ENCODE data around the gene SPRY1. TPM values are rescaled to one million over a fixed set of nuclear protein-coding genes. Genes with fewer than 3 reads are reported as not detected.
A peak's percentile ranks its signal among the peaks of the same experiment; 100 is the strongest.

The SPRY1 gene
- total RNA-seq, 1 experiment from 2014 or later = not detected

DNA sequence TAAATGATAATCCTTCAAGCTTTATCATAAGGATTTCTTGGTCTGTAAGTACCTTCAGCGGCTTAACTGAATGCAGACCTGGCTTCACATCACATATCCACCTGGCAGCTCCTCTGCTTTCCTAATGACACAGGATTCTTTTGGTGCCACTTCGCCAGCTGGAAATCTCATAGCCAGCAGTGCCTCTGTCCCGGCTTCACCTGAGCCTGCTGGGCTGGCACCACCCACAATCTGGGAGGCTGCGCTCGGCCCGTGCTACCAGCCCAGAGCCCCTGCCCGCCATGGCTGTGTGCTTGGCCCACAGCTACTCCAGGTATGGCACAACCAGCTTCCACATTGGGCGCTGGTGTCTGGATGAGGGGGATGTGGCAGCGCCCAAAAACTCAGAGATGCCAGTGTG, 37.4 kb downstream of the SPRY1 start:
- H2AFZ ChIP-seq (ENCODE audit: low read length) = no peak overlapping the region
- no peaks in the 10 kb centered on the region for H3K27me3 ChIP-seq (ENCODE audit: low read length)
- no peaks in the 10 kb centered on the region for H4K20me1 ChIP-seq (ENCODE audit: insufficient read depth, low read depth, low read length)
- no peaks in the 10 kb centered on the region for H3K36me3 ChIP-seq (ENCODE audit: insufficient read depth, low read length)
- H3K27ac ChIP-seq (ENCODE audit: low read length) = no peak overlapping the region
- no peak overlapping the region for H3K4me2 ChIP-seq (ENCODE audit: low read depth, low read length, poor library complexity, severe bottlenecking)
- no peaks in the 10 kb centered on the region for H3K4me1 ChIP-seq (ENCODE audit: low read length)
- H3K9me2 ChIP-seq (replicated peaks; ENCODE audit: insufficient read depth, low read length) = no peaks in the 10 kb centered on the region
- DNase-seq = no peak
- H3K79me2 ChIP-seq (ENCODE audit: low read length) = no peaks in the 10 kb centered on the region
- H3K9me3 ChIP-seq (ENCODE audit: low read length) = no peaks in the 10 kb centered on the region
- no peak overlapping the region for H3K9ac ChIP-seq (ENCODE audit: low read length)
- H3K4me3 ChIP-seq (ENCODE audit: low read length) = no peak overlapping the region

DNA sequence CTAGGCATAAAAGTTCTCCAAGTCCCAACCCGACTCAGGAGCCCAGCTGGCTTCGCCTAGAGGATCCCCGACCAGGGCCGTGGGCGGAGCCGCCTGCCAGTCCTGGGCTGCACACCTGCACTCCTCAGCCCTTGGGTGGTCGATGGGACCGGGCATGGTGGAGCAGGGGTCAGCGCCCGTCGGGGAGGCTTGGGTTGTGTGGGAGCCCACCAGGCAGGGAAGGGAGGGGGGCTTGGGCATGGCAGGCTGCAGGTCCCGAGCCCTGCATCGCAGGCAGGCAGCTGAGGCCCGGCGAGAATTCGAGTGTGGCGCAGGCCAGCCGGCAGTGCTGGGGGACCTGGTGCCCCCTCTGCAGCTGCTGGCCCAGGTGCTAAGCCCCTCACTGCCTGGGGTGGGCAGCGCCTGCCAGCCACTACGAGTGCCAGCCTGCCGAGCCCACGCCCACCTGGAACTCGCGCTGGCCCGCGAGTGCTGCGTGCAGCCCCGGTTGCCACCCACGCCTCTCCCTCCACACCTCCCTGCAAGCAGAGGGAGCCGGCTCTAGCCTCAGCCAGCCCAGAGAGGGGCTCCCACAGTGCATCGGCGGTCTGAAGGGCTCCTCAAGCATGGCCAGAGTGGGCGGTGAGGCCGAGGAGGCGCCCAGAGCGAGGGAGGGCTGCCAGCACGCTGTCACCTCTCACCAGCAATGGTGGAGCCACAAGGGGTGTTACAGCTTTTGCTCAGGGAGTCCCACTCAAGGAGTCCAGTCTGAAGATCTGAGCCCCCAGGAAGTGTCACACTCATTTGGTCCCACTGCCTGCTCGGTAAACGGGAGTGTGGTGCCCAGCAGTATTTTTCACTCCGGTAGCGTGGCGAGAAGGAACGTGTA, 38.9 kb downstream of the SPRY1 start:
- Histone ChIP-seq H3K4me1 (ENCODE audit: low read length) (no peaks in the 10 kb centered on the region), H3K9me3 (ENCODE audit: low read length) (no peaks in the 10 kb centered on the region), H3K9me2 (replicated peaks; ENCODE audit: insufficient read depth, low read length) (no peaks in the 10 kb centered on the region), H3K36me3 (ENCODE audit: insufficient read depth, low read length) (no peaks in the 10 kb centered on the region), H3K4me2 (ENCODE audit: low read depth, low read length, poor library complexity, severe bottlenecking) (no peak overlapping the region), H4K20me1 (ENCODE audit: insufficient read depth, low read depth, low read length) (no peaks in the 10 kb centered on the region), H2AFZ (ENCODE audit: low read length) (no peak overlapping the region), H3K4me3 (ENCODE audit: low read length) (no peak overlapping the region), H3K27me3 (ENCODE audit: low read length) (no peaks in the 10 kb centered on the region), H3K9ac (ENCODE audit: low read length) (no peak overlapping the region), H3K27ac (ENCODE audit: low read length) (no peak overlapping the region), H3K79me2 (ENCODE audit: low read length) (no peaks in the 10 kb centered on the region)
- DNase-seq = no peak

DNA sequence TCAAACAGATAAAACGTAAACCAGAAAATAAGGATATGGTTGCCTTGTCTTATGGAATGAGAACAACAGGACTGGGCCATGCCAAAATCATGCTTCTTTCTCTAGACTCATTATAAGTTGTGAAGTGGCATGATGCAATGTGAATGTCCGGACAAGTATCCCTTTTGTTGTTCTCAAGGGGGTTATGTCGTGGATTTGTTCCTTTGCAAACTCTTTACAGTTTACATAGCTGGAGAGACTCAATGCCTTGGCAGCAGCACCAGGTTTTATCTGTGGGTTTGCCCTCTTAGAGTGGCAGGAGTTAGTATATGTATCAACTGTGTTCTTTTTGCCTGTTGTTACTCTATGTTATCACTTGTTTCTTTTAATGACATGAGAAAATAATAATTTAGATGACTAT, 41.4 kb downstream of the SPRY1 start:
- Histone ChIP-seq H3K27me3 (ENCODE audit: low read length) (no peaks in the 10 kb centered on the region), H3K27ac (ENCODE audit: low read length) (no peak overlapping the region), H3K9me2 (replicated peaks; ENCODE audit: insufficient read depth, low read length) (no peaks in the 10 kb centered on the region), H4K20me1 (ENCODE audit: insufficient read depth, low read depth, low read length) (no peaks in the 10 kb centered on the region), H3K9me3 (ENCODE audit: low read length) (no peaks in the 10 kb centered on the region), H2AFZ (ENCODE audit: low read length) (no peak overlapping the region), H3K4me2 (ENCODE audit: low read depth, low read length, poor library complexity, severe bottlenecking) (no peak overlapping the region), H3K79me2 (ENCODE audit: low read length) (no peaks in the 10 kb centered on the region), H3K36me3 (ENCODE audit: insufficient read depth, low read length) (no peaks in the 10 kb centered on the region), H3K4me1 (ENCODE audit: low read length) (no peaks in the 10 kb centered on the region), H3K4me3 (ENCODE audit: low read length) (no peak overlapping the region), H3K9ac (ENCODE audit: low read length) (no peak overlapping the region)
- no peak for DNase-seq

DNA sequence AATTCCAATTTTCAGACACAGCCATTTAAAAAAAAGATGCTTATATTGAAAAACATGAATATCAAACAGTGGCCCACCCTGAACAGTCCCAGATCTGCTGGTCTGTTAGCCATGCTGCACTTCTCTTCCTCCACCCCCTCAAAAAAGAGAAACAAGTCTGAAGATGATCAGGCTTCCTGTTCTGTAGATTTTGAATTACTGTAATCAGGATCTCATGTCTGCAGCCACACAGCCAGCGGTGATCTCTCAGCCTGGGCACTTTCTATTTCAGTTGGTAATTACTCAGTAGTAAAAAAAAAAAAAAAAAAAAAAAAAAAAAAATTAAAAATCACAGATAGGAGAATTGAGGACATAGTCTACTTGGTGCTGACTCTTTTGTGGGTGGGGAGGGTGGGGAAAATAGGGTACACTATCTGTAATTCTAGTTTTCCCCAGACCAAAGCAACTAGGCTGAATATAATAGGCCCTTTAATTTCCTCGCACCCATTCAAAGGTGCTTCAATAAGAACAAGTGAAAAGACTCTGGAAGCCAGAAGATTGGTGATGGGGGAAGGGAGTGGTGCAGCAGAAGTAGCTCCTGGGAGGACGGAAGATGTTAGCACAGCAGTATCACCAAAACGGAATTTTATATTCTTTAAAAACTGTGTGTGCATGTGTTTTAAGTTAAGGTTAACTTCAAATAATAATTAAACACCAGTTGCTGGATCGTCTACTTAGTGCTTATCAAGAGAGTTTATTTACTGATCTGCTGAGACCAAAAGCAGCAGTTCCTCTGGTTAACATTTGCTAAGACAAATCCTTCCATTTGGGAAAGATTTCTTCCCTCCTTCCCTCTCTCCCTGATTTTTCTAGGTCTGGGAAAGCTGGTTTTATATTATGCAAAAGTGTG, 47.0 kb downstream of the SPRY1 start:
- Histone ChIP-seq H3K27me3 (ENCODE audit: low read length) (no peaks in the 10 kb centered on the region), H3K27ac (ENCODE audit: low read length) (no peak overlapping the region), H3K79me2 (ENCODE audit: low read length) (no peaks in the 10 kb centered on the region), H3K4me2 (ENCODE audit: low read depth, low read length, poor library complexity, severe bottlenecking) (no peak overlapping the region), H3K9me2 (replicated peaks; ENCODE audit: insufficient read depth, low read length) (no peaks in the 10 kb centered on the region), H4K20me1 (ENCODE audit: insufficient read depth, low read depth, low read length) (no peaks in the 10 kb centered on the region), H3K36me3 (ENCODE audit: insufficient read depth, low read length) (no peaks in the 10 kb centered on the region), H3K9ac (ENCODE audit: low read length) (no peak overlapping the region), H2AFZ (ENCODE audit: low read length) (peak overlapping the region; percentile 9; the same call in 1 of the 2 replicates), H3K4me1 (ENCODE audit: low read length) (peaks cover 2% of the 10 kb centered on the region; the same call in 1 of the 2 replicates), H3K4me3 (ENCODE audit: low read length) (no peak overlapping the region), H3K9me3 (ENCODE audit: low read length) (no peaks in the 10 kb centered on the region)
- DNase-seq = no peak

DNA sequence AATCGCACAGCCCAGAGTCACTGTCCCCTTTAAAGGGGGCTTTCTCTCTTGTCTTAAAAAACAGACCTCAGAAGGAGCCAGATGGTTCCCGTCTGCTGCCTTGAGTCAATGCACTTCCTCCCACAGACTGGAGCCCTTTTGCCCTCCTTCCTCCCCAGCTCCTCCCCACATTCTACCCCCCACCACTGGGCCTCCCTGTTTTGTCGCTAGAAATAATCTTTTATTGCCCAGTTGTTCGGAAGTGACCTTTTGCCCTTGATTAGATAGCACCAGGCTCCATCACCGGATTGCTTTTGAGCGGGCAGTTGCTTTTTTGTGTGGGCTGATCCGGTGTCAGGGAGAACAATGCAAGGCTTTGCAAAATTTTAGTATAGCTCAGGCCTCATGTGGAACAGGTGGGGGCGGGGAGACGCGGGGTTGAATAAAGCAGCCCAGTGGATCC, 47.7 kb downstream of the SPRY1 start:
- H3K79me2 ChIP-seq (ENCODE audit: low read length) = no peaks in the 10 kb centered on the region
- no peak overlapping the region for H3K4me3 ChIP-seq (ENCODE audit: low read length)
- no peaks in the 10 kb centered on the region for H3K9me3 ChIP-seq (ENCODE audit: low read length)
- H3K27me3 ChIP-seq (ENCODE audit: low read length) = no peaks in the 10 kb centered on the region
- H3K4me1 ChIP-seq (ENCODE audit: low read length) = peaks cover 2% of the 10 kb centered on the region; the same call in 1 of the 2 replicates
- no peak overlapping the region for H3K4me2 ChIP-seq (ENCODE audit: low read depth, low read length, poor library complexity, severe bottlenecking)
- no peak overlapping the region for H3K27ac ChIP-seq (ENCODE audit: low read length)
- DNase-seq = no peak
- H3K36me3 ChIP-seq (ENCODE audit: insufficient read depth, low read length) = no peaks in the 10 kb centered on the region
- peak overlapping the region; percentile 9; the same call in 1 of the 2 replicates for H2AFZ ChIP-seq (ENCODE audit: low read length)
- no peaks in the 10 kb centered on the region for H4K20me1 ChIP-seq (ENCODE audit: insufficient read depth, low read depth, low read length)
- no peaks in the 10 kb centered on the region for H3K9me2 ChIP-seq (replicated peaks; ENCODE audit: insufficient read depth, low read length)
- H3K9ac ChIP-seq (ENCODE audit: low read length) = no peak overlapping the region

DNA sequence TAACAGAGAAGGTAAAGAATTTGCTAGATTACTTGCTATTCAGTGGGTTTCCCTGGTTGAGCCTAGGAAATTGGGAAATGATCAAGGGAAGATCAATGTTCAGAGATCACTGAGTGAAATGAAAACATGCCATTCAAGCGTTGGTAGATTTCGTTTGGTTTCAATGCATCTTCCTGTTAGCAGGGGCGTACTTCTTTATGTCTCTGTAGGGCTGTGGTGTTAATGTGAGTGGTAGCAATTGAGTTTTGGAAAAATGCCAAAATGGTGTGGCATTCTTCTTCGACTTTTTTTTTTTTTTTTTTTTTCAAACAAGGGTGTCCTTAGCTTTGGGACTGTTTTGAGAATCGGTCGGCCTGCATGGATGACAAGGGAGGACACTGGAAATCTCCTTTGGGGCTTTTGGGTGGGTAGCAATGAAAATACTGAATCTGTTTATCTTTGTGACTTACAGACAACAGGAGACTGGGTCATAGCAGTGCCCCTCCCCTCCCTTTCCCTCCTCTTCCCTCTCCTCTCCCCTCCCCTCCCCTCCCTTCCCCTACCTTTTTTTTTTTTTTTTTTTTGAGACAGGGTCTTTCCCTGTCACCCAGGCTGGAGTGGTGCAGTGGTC, 50.4 kb downstream of the SPRY1 start:
- no peaks in the 10 kb centered on the region for H3K27me3 ChIP-seq (ENCODE audit: low read length)
- H2AFZ ChIP-seq (ENCODE audit: low read length) = no peak overlapping the region
- H3K9me3 ChIP-seq (ENCODE audit: low read length) = no peaks in the 10 kb centered on the region
- DNase-seq = peak; percentile 10
- no peaks in the 10 kb centered on the region for H3K79me2 ChIP-seq (ENCODE audit: low read length)
- H3K27ac ChIP-seq (ENCODE audit: low read length) = no peak overlapping the region
- peaks cover 11% of the 10 kb centered on the region for H3K4me1 ChIP-seq (ENCODE audit: low read length)
- H3K9me2 ChIP-seq (replicated peaks; ENCODE audit: insufficient read depth, low read length) = no peaks in the 10 kb centered on the region
- no peak overlapping the region for H3K4me3 ChIP-seq (ENCODE audit: low read length)
- H3K4me2 ChIP-seq (ENCODE audit: low read depth, low read length, poor library complexity, severe bottlenecking) = no peak overlapping the region
- no peak overlapping the region for H3K9ac ChIP-seq (ENCODE audit: low read length)
- H3K36me3 ChIP-seq (ENCODE audit: insufficient read depth, low read length) = no peaks in the 10 kb centered on the region
- H4K20me1 ChIP-seq (ENCODE audit: insufficient read depth, low read depth, low read length) = no peaks in the 10 kb centered on the region

DNA sequence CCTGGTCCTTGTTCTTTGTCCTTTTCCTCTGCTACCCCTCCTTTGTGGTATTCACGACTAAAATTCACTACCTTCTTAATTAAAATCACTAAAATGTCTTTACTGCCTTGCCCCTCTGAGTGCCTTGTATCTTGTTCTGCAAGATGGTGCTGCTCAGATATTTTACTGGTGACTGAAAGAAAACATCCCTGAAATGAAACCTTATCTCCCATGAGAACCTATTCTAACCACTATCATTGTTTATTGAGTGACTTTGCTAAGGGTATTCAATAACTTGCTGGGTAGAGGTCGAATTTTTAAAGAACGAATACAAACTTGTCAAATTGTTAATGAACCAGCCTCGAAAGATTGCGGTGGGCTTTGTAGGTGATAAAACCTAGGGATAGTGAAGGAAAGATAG, 52.8 kb downstream of the SPRY1 start:
- Histone ChIP-seq H3K9me2 (replicated peaks; ENCODE audit: insufficient read depth, low read length) (no peaks in the 10 kb centered on the region), H3K4me2 (ENCODE audit: low read depth, low read length, poor library complexity, severe bottlenecking) (no peak overlapping the region), H3K9me3 (ENCODE audit: low read length) (no peaks in the 10 kb centered on the region), H3K36me3 (ENCODE audit: insufficient read depth, low read length) (no peaks in the 10 kb centered on the region), H3K27ac (ENCODE audit: low read length) (no peak overlapping the region), H4K20me1 (ENCODE audit: insufficient read depth, low read depth, low read length) (no peaks in the 10 kb centered on the region), H3K4me1 (ENCODE audit: low read length) (peaks cover 8% of the 10 kb centered on the region), H2AFZ (ENCODE audit: low read length) (no peak overlapping the region), H3K4me3 (ENCODE audit: low read length) (no peak overlapping the region), H3K79me2 (ENCODE audit: low read length) (no peaks in the 10 kb centered on the region), H3K9ac (ENCODE audit: low read length) (no peak overlapping the region), H3K27me3 (ENCODE audit: low read length) (no peaks in the 10 kb centered on the region)
- no peak for DNase-seq

DNA sequence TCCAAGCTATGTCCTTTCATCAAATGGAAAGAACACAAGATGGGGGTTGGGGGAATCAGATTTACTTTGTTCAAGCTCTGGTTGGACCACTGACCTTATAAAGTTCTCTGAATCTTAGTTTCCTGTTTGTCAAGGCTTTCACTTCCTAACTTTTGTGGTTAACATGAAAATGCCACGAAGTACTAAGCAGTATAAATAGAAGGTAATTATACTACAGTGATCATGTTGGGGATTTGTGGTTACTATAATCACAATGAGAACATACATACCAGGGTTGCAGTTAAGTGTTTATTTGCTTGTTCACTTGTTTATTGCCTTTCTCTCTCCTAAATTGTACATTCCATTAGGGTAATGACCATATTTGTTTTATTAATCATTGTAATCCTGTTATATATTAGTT, 53.2 kb downstream of the SPRY1 start:
- Histone ChIP-seq H3K9ac (ENCODE audit: low read length) (no peak overlapping the region), H3K4me1 (ENCODE audit: low read length) (peaks cover 8% of the 10 kb centered on the region), H3K4me3 (ENCODE audit: low read length) (no peak overlapping the region), H3K9me3 (ENCODE audit: low read length) (no peaks in the 10 kb centered on the region), H3K4me2 (ENCODE audit: low read depth, low read length, poor library complexity, severe bottlenecking) (no peak overlapping the region), H2AFZ (ENCODE audit: low read length) (no peak overlapping the region), H3K27ac (ENCODE audit: low read length) (no peak overlapping the region), H3K79me2 (ENCODE audit: low read length) (no peaks in the 10 kb centered on the region), H3K36me3 (ENCODE audit: insufficient read depth, low read length) (no peaks in the 10 kb centered on the region), H3K27me3 (ENCODE audit: low read length) (no peaks in the 10 kb centered on the region), H3K9me2 (replicated peaks; ENCODE audit: insufficient read depth, low read length) (no peaks in the 10 kb centered on the region), H4K20me1 (ENCODE audit: insufficient read depth, low read depth, low read length) (no peaks in the 10 kb centered on the region)
- peak; percentile 42 for DNase-seq

Measured in Karpas-422 (cell line).